CD4-positive, alpha-beta T cell treated with Interferon gamma for 1 hour (primary cell): ENCODE results near the gene HEATR5A.
"Not testable (repeated sequence)": the region's sequence is repeated elsewhere in the genome, so short reads cannot be mapped to it uniquely, and the experiment has no call there.

Source experiments
- DNase-seq: peaks from one replicate; pipeline ENCODE4 v3.0.0-alpha.2; 2020

Gene HEATR5A

GRCh38 chr14:31278883-31279282 is 141.5 kb downstream of the HEATR5A start:
- DNase-seq: no peak

DNA sequence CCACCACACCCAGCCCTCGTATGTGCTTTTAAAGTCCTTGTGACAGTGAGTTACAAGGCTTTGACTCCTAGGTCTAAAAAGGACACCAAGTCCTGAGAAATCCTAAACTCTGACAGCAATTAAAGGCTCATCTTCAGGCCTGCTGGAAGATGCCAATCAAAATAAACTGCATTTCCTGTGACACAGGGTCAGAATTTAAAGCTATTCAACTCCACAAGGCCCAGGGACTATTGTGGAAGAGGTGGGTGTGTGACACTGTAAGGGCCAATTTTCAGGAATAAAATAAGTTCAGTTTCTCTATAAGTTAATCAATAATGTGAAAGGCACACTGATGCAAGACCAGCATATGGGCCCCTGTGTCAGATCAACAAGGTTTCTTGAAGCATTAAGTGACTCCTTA is 143.3 kb downstream of the HEATR5A start:
- DNase-seq: no peak

- not testable (repeated sequence) for DNase-seq
Observed at GRCh38 chr14:31276417-31276816, 143.9 kb downstream of the HEATR5A start.

DNA sequence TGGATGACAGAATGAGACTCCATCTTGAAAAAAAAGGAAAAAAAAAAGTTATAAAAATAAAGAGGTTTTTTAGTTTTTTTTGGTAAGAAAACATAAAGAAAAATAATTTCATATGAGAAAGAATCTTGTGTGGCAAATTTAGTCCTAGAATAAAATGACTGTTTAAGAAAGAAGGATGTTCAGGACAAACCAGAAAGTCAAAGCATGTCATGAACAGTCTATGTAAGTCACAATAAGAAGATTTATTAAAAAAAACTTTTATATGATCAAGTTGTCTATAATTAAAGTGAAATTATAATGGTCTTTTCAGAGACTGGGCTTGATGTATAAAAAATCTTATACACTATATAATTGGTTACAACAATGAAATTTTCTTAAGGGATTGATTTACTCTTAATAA is 144.6 kb downstream of the HEATR5A start:
- DNase-seq: no peak

- no peak for DNase-seq
Observed at GRCh38 chr14:31271648-31272047, 148.7 kb downstream of the HEATR5A start.

DNA sequence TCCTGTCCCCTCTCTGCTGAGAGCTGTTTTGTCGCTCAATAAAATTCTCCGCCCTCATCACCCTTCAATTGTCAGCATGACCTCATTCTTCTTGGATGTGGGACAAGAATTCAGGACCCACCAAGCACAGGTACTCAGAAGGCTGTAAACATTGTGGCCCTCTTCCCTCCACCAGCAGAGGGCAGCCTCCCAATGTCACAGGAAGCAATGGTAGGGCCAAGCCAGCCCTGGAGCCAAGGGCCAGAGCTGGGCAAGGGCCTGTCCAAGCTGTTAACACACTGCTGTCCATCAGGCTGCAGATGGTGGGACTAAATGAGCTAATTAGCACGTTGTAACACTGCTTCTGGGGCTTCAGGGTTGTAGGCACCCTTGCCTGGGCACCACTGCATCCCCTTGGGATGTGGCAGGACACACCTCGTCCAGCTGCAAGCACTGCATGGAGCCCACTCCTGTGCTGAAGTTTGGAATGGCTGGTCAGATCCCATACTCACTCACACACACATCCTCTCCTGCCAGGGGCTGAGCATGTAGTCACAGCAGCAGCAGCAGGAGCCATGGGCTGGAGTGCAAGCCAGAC is 150.1 kb downstream of the HEATR5A start:
- DNase-seq: no peak

GRCh38 chr14:31269634-31270195 is 150.6 kb downstream of the HEATR5A start:
- DNase-seq: no peak

DNA sequence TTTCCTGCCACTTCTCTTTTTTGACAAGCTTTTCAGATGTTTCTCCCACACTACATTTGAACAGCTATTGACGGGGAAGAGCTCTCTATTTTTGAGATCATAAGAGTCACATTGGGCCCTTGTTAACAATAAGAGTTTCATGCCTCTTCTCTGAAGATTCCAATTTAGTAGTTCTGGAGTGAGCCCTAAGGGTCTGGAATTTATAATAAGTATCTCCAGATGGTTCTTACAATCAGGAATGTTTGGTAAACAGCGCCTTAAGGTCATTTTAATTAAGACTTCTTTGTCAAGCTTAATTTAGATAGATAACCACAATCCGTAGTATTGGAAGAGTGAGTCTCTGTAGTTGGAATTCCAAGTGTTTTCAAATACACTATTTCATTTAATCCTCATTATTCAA is 152.1 kb downstream of the HEATR5A start:
- DNase-seq: no peak

DNA sequence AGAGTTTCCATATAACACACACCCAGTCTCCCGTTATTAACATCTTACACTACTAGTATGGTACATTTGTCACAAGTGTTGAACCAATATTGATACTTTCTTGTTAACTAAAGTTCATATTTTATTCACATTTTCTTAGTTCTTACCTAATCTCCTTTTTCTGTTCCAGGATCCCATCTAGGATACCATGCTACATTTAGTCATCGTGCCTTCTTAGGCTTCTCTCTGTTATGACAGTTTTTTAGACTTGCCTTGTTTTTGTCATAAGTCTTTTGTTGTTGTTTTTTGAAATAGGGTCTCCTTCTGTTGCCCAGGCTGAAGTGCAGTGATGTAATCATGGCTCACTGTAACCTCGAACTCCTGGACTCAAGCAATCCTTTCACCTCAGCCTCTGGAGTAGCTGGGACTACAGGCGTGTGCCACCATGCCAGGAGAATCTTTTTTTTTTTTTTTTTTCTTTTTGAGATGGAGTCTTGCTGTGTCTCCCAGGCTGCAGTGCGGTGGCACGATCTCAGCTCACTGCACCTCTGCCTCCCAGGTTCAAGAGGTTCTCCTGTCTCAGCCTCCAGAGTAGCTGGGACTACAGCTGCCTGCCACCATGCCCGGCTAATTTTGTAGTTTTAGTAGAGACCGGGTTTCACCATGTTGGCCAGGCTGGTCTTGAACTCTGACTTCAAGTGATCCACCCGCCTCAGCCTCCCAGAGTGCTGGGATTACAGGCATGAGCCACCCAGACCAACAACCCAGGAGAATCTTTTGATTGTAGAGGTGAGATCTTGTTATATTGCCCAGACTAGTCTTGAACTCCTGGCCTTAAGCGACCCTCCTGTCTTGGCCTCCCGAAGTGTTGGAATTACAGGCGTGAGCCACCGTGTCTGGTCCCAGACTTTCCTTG is 153.7 kb downstream of the HEATR5A start:
- DNase-seq: no peak

GRCh38 chr14:31265701-31266398 is 154.5 kb downstream of the HEATR5A start:
- DNase-seq: no peak

GRCh38 chr14:31263485-31264133 is 156.7 kb downstream of the HEATR5A start:
- no peak for DNase-seq

DNA sequence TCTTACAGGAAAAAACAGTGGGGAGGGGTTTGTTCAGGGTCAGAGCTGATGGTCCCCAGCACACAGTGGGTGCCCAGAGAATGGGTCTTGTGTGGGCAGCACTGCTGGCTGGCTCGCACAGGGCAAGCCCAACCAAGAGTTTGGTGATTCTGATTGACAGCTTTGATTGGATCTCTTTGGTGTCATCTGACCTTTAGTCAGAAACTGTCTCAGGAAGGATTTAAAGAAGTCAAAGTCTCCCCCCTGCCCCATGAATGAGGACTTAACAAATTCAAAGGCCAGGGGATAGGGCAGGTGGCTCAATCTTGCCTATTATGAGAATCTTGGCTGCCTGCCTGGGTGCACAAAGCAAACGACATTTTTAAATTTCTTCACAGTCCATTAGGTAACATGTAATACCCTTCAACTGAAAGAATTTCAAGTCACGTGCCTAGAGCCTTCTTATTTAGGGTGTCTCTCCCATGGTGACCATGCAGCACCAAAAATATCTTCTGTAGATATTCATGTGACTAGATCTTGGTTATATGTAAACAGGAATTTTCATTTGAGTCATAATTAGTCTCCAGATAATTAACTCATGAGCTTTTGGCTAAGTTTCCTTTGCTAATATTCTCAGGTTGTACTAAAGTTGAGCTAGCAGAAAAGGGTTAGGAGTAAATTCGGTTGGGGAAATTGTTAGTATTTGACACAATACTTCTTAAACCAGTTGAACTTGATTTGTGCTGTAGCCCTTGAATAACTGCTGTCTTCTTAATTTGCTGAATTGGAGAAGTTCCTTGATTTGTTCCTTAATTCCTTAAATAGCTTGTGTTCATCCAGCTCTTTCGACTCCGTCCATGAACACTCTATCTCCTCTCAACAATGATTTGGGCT is 158.3 kb downstream of the HEATR5A start:
- no peak for DNase-seq

DNA sequence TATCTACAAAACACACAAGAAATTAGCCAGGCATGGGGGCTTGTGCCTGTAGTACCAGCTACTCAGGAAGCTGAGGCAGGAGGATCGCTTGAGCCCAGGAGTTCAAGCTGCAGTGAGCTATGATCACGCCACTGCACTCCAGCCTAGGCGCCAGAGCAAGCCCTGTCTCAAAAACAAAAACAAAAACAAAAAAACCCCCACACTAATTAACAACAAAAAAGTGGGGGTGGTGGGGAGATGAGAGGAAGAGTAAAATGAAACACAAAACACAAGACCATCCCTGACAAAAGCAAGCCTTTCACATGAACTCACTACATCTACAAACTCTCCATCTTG is 158.9 kb downstream of the HEATR5A start:
- no peak for DNase-seq

DNA sequence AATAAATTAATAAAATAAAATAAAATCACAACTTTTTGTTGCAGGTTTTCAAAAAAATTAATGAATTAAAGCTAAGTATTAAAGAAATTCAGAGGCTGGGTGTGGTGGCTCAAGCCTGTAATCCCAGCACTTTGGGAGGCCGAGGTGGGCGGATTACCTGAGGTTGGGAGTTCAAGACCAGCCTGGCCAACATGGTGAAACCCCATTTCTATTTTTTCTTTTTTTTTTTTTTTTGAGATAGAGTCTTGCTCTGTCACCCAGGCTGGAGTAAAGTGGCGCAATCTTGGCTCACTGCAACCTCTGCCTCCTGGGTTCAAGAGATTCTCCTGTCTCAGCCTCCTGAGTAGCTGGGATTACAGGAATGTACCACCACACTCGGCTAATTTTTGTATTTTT is 161.3 kb downstream of the HEATR5A start:
- DNase-seq: not testable (repeated sequence)

GRCh38 chr14:31258427-31259039 is 161.8 kb downstream of the HEATR5A start:
- no peak for DNase-seq

DNA sequence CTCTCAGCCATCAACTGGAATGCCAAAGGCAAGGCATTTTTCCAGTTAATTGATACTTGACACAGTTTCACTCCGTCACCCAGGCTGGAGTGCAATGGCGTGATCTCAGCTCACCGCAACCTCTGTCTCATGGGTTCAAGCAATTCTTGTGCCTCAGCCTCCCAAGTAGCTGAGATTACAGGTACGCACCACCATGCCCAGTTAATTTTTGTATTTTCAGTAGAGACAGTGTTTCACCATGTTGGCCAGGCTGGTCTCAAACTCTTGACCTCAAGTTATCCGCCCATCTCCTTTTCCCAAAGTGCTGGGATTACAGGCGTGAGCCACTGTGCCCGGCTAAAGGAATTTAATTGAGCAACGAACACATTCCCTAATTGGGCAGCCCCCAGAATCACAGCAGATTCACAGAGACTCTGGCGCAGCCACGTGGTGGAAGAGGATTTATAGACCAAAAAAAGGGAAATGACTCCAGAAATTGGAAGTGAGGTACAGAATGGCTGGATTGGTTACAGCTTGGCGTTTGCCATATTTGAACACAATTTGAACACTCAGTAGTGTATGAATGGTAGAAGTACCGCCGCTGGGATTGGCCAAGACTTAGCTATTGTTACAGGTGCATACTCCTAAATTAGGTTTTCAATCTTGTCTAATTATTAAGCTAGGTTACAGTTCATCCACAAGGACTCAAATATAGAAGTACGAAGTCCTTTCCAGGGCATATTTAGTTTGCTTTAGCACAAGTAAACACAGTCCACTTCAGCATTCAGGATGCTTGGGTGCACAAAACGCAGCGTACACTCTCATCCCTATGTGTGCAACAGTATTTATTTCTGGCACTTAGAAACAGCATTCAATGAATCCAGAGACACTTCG is 162.6 kb downstream of the HEATR5A start:
- DNase-seq: not testable (repeated sequence)

- DNase-seq: no peak
Observed at GRCh38 chr14:31257244-31257553, 163.2 kb downstream of the HEATR5A start.

DNA sequence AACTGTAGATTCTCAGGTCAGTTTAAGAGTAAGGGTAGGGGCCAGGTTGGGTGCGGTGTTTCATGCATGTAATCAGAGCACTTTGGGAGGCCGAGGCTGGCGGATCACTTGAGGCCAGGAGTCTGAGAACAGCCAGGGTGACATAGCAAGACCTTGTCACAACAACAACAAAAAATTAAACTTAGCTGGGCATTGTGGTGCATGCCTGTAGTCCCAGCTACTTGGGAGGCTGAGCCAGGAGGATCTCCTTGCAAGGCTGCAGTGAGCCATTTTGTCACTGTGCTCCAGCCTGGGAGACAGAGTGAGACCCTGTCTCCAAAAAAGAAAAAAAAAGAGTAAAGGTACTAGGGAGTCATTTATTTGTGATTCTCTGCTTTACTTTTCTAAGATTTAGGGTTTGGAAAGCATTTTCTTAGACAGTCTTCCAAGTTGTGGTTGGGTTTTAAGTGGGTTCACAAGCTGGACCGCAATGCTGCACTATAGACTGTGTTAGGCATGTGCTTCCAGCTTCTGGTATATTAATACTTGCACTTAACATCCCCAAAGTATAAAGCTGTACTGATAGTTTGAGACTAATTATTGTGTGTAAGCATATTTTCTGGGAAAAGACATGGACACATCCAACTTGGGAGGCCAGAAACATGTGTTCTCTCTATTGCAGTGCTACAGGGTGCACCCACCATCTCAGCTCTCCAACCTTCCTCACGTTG is 163.7 kb downstream of the HEATR5A start:
- DNase-seq: no peak

- DNase-seq: not testable (repeated sequence)
Observed at GRCh38 chr14:31255918-31256317, 164.4 kb downstream of the HEATR5A start.

DNA sequence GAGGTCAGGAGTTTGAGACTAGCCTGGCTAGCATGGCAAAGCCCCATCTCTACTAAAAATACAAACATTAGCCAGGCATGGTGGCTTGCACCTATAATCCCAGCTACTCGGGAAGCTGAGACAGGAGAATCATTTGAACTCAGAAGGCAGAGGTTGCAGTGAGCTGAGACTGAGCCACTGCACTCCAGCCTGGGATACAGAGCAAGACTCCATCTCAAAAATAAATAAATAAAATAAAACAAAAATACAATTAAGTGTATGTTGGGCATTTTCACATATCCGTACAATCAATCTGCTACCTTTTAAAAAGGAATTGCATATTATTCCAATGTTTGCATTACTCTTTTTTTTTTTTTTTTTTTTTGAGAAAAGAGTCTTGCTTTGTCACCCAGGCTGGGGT is 165.1 kb downstream of the HEATR5A start:
- DNase-seq: no peak
